H1 (cell line): ENCODE data around the gene KRTAP10-8. TPM values are rescaled to one million over a fixed set of nuclear protein-coding genes. Genes with fewer than 3 reads are reported as not detected.

ENCODE experiments used
- CTCF ChIA-PET: fragments of 300-600 bp; sonication (Branson Sonifier 250); formaldehyde crosslinking; loops from one replicate; lab custom pipeline; 2021; ENCODE audit not compliant: partially characterized antibody; lab: Charles Lee
- POLR2A ChIA-PET: fragments of 300-600 bp; sonication (Branson Sonifier 250); formaldehyde crosslinking; loops from one replicate; lab custom pipeline; 2021; ENCODE audit warnings: inconsistent platforms; ENCODE audit not compliant: partially characterized antibody; lab: Charles Lee
- DNase-seq, 2 experiments: peaks; one replicate each; pipeline versions ENCODE4 v3.0.0 to v3.0.0-alpha.2; 2010 to 2022; ENCODE audit warnings: low spot score in 2 of 2, low read depth in 1 of 2, mixed read lengths in 1 of 2
- FAIRE-seq: peaks from 2 replicates; lab custom pipeline; 2011; peaks lifted over from hg19 to GRCh38; lab: Jason Lieb, UNC
- H2AFZ ChIP-seq: 2 replicates; pipeline ENCODE4 v1.8.1; 2012; ENCODE audit warnings: low read length, inconsistent platforms
- H2AK5ac ChIP-seq: 2 replicates; pipeline ENCODE4 v1.6.1; 2013; ENCODE audit warnings: low read depth, low read length
- H2BK120ac ChIP-seq: replicated peaks from 2 replicates; pipeline ENCODE3; 2013; ENCODE audit warnings: low read depth, low read length, inconsistent platforms
- H2BK12ac ChIP-seq: 2 replicates; pipeline ENCODE4 v1.6.1; 2013; ENCODE audit warnings: low read depth, low read length
- H2BK15ac ChIP-seq: 2 replicates; pipeline ENCODE4 v1.6.1; 2013; ENCODE audit warnings: low read length
- H2BK20ac ChIP-seq: 2 replicates; pipeline ENCODE4 v1.6.1; 2013; ENCODE audit warnings: low read length
- H2BK5ac ChIP-seq: 2 replicates; pipeline ENCODE4 v1.6.1; 2013; ENCODE audit warnings: low read depth, low read length
- H3K14ac ChIP-seq: 2 replicates; pipeline ENCODE4 v1.6.1; 2013; ENCODE audit warnings: inconsistent platforms; ENCODE audit not compliant: insufficient read length
- H3K18ac ChIP-seq: 2 replicates; pipeline ENCODE4 v1.6.1; 2013; ENCODE audit warnings: low read length; ENCODE audit errors: extremely low read depth
- H3K23ac ChIP-seq: 2 replicates; pipeline ENCODE4 v1.6.1; 2013; ENCODE audit warnings: inconsistent platforms; ENCODE audit not compliant: insufficient read length
- H3K23me2 ChIP-seq: 2 replicates; pipeline ENCODE4 v1.6.1; 2013; ENCODE audit warnings: low read depth, low read length
- H3K27ac ChIP-seq: 2 replicates; pipeline ENCODE4 v1.6.1; 2011; ENCODE audit warnings: low read depth, low read length, inconsistent platforms
- H3K27me3 ChIP-seq, 4 experiments: replicated peaks in 1 of 4; 1 replicate in 1 of 4; 2 replicates in 3 of 4; pipeline versions ENCODE4 v1.6.1 to v1.8.1; 2011 to 2013; ENCODE audit warnings: low read length in 3 of 4, mild to moderate bottlenecking in 3 of 4, inconsistent platforms in 2 of 4, mixed read lengths in 2 of 4, moderate library complexity in 1 of 4; ENCODE audit not compliant: control insufficient read depth in 3 of 4, insufficient read depth in 3 of 4; ENCODE audit errors: extremely low read depth in 1 of 4
- H3K36me3 ChIP-seq, 4 experiments: 2 replicates each; pipeline versions ENCODE4 v1.6.1 to v1.8.1; 2011 to 2013; ENCODE audit warnings: mild to moderate bottlenecking in 4 of 4, low read length in 3 of 4, moderate library complexity in 2 of 4, control low read depth in 1 of 4, inconsistent platforms in 1 of 4; ENCODE audit not compliant: insufficient read depth in 4 of 4, control insufficient read depth in 2 of 4
- H3K4ac ChIP-seq: replicated peaks from 2 replicates; pipeline ENCODE3; 2013; ENCODE audit warnings: low read length, low read depth, mixed read lengths, inconsistent platforms; ENCODE audit not compliant: insufficient read length
- H3K4me1 ChIP-seq, 4 experiments: replicated peaks in 1 of 4; 1 replicate in 1 of 4; 2 replicates in 3 of 4; pipeline versions ENCODE4 v1.6.1 to v1.8.1; 2011 to 2013; ENCODE audit warnings: low read length in 3 of 4, inconsistent platforms in 2 of 4, mixed read lengths in 1 of 4; ENCODE audit not compliant: insufficient read depth in 4 of 4, control insufficient read depth in 3 of 4
- H3K4me2 ChIP-seq, 2 experiments: 2 replicates each; pipeline versions ENCODE4 v1.6.1 to v1.8.1; 2011 to 2013; ENCODE audit warnings: low read depth in 2 of 2, low read length in 2 of 2, control low read depth in 1 of 2, inconsistent platforms in 1 of 2, mild to moderate bottlenecking in 1 of 2; ENCODE audit not compliant: insufficient read depth in 1 of 2
- H3K4me3 ChIP-seq, 4 experiments: fragments of 200-600, 300-600 bp in 1 of 4; sonication (generic), shearing (Covaris generic), sonication (Bioruptor Twin) in 1 of 4; 2 replicates each; pipeline versions ENCODE4 v1.5.1 to v1.8.1; 2011 to 2016; ENCODE audit warnings: low read length in 4 of 4, low read depth in 3 of 4, control low read depth in 2 of 4, inconsistent platforms in 2 of 4, mild to moderate bottlenecking in 2 of 4, mixed read lengths in 1 of 4, moderate library complexity in 1 of 4; ENCODE audit not compliant: insufficient read depth in 2 of 4; ENCODE audit errors: extremely low read depth in 1 of 4
- H3K56ac ChIP-seq: replicated peaks from 2 replicates; pipeline ENCODE3; 2013; ENCODE audit warnings: low read depth, mild to moderate bottlenecking, mixed read lengths, low read length, inconsistent platforms; ENCODE audit not compliant: insufficient read length
- H3K79me1 ChIP-seq: 2 replicates; pipeline ENCODE4 v1.6.1; 2013; ENCODE audit warnings: low read depth, low read length, control low read depth
- H3K79me2 ChIP-seq, 2 experiments: 2 replicates each; pipeline versions ENCODE4 v1.6.1 to v1.8.1; 2012 to 2013; ENCODE audit warnings: low read length in 2 of 2, mild to moderate bottlenecking in 2 of 2, inconsistent platforms in 1 of 2; ENCODE audit not compliant: insufficient read depth in 2 of 2, control insufficient read depth in 1 of 2
- H3K9ac ChIP-seq, 4 experiments: replicated peaks in 1 of 4; 1 replicate in 1 of 4; 2 replicates in 3 of 4; pipeline versions ENCODE4 v1.6.1 to v1.8.1; 2011 to 2013; ENCODE audit warnings: low read depth in 3 of 4, low read length in 3 of 4, control low read depth in 2 of 4, mild to moderate bottlenecking in 2 of 4, moderate library complexity in 2 of 4, inconsistent platforms in 1 of 4; ENCODE audit errors: extremely low read depth in 1 of 4
- H3K9me3 ChIP-seq, 2 experiments: 2 replicates each; pipeline versions ENCODE4 v1.6.1 to v1.8.1; 2012 to 2013; ENCODE audit warnings: mild to moderate bottlenecking in 2 of 2, moderate library complexity in 2 of 2, control low read depth in 1 of 2, inconsistent platforms in 1 of 2, low read depth in 1 of 2, low read length in 1 of 2, mixed read lengths in 1 of 2; ENCODE audit not compliant: insufficient read depth in 2 of 2
- H4K20me1 ChIP-seq, 2 experiments: replicated peaks in 1 of 2; 2 replicates each; pipeline versions ENCODE3 to v1.8.1; 2011 to 2013; ENCODE audit warnings: inconsistent platforms in 2 of 2, low read length in 2 of 2, mild to moderate bottlenecking in 1 of 2; ENCODE audit not compliant: insufficient read depth in 2 of 2, control insufficient read depth in 1 of 2
- H4K5ac ChIP-seq: 2 replicates; pipeline ENCODE4 v1.6.1; 2013; ENCODE audit warnings: low read length, low read depth, mixed read lengths, inconsistent platforms; ENCODE audit not compliant: insufficient read length
- H4K8ac ChIP-seq: 2 replicates; pipeline ENCODE4 v1.8.0; 2013; ENCODE audit warnings: mild to moderate bottlenecking, moderate library complexity, low read length, inconsistent platforms; ENCODE audit not compliant: insufficient read depth; ENCODE audit errors: extremely low read depth
- H4K91ac ChIP-seq: replicated peaks from 2 replicates; pipeline ENCODE3; 2013; ENCODE audit warnings: low read length, mixed read lengths, inconsistent platforms; ENCODE audit not compliant: insufficient read length
- BACH1 ChIP-seq: IDR thresholded peaks from 2 replicates; pipeline ENCODE4 v1.6.1; 2012; ENCODE audit warnings: low read length, improper control_type of control experiment
- CEBPB ChIP-seq: IDR thresholded peaks from 2 replicates; pipeline ENCODE4 v1.6.1; 2012; ENCODE audit warnings: low read depth, low read length
- EGR1 ChIP-seq: IDR thresholded peaks from 2 replicates; pipeline ENCODE4 v1.6.1; 2011; ENCODE audit warnings: low read depth, low read length, borderline replicate concordance
- EZH2 ChIP-seq: fragments of 200-600 bp; sonication (generic); IDR thresholded peaks from 2 replicates; pipeline ENCODE4 v1.7.1; 2012; ENCODE audit warnings: low read depth, mild to moderate bottlenecking, moderate library complexity, low read length, inconsistent platforms; ENCODE audit not compliant: severe bottlenecking
- KDM1A ChIP-seq: fragments of 200-600, 300-600 bp; sonication (generic); IDR thresholded peaks from 2 replicates; pipeline ENCODE4 v1.7.1; 2016; ENCODE audit warnings: mild to moderate bottlenecking, low read length, borderline replicate concordance
- KDM4A ChIP-seq: IDR thresholded peaks from one replicate; pipeline ENCODE4 v1.7.1; 2012; ENCODE audit warnings: low read depth, mild to moderate bottlenecking, moderate library complexity, low read length, inconsistent platforms; ENCODE audit not compliant: severe bottlenecking
- NANOG ChIP-seq: IDR thresholded peaks from 2 replicates; pipeline ENCODE4 v1.6.1; 2011; ENCODE audit warnings: low read length, low read depth, mild to moderate bottlenecking, inconsistent platforms; ENCODE audit not compliant: insufficient read depth, poor library complexity, severe bottlenecking
- NRF1 ChIP-seq: IDR thresholded peaks from 2 replicates; pipeline ENCODE4 v1.6.1; 2011; ENCODE audit warnings: mild to moderate bottlenecking, low read depth, low read length, improper control_type of control experiment
- SP1 ChIP-seq: IDR thresholded peaks from 2 replicates; pipeline ENCODE4 v1.6.1; 2011; ENCODE audit warnings: low read depth, low read length
- TEAD4 ChIP-seq: IDR thresholded peaks from 2 replicates; pipeline ENCODE4 v1.6.1; 2012; ENCODE audit warnings: low read depth, low read length, inconsistent platforms, mixed read lengths
- USF2 ChIP-seq: IDR thresholded peaks from 2 replicates; pipeline ENCODE4 v1.6.1; 2011; ENCODE audit warnings: low read length, improper control_type of control experiment
- ZNF274 ChIP-seq: IDR thresholded peaks from 2 replicates; pipeline ENCODE4 v1.7.0; 2012; ENCODE audit warnings: low read length, borderline replicate concordance; ENCODE audit errors: extremely low read depth
- WGBS, 2 experiments: shearing (Covaris generic) in 1 of 2; methylation state at CpG; one replicate each; pipeline versions ENCODE4 v1.1.6 to v1.1.7; 2013 to 2015; ENCODE audit warnings: low lambda C conversion rate in 2 of 2, mixed read lengths in 2 of 2, inconsistent platforms in 1 of 2, low coverage in 1 of 2, missing lambda C conversion rate in 1 of 2; ENCODE audit not compliant: insufficient replicate concordance in 2 of 2, insufficient coverage in 1 of 2, insufficient read length in 1 of 2; ENCODE audit errors: extremely low coverage in 1 of 2, missing lambda C conversion rate in 1 of 2; 5-methylcytosine and 5-hydroxymethylcytosine counted together
- polyA plus RNA-seq, 7 experiments: library from polyadenylated mRNA; depleted of rRNA in 3 of 7; stranded (reverse) in 5 of 7; unstranded in 2 of 7; fragments of >200 nt in 5 of 7; fragments of 200-250 nt in 2 of 7; gene quantifications; 1 replicate in 5 of 7; 2 replicates in 1 of 7; 4 replicates in 1 of 7; pipeline versions ENCODE4 v1.2.1 to v1.2.3, GENCODE V29; 2011 to 2013; ENCODE audit warnings: missing spikeins in 2 of 7, mixed read lengths in 2 of 7
- total RNA-seq: library from RNA; stranded (reverse); fragmentation: NEBNext Ultra II Directional; extraction: Animal tissue kit (Norgen Biotek cat#: 25700); gene quantifications from 2 replicates; pipeline ENCODE4 v1.2.1, GENCODE V29; 2021

Gene KRTAP10-8
- total and polyA plus RNA-seq, 2 of the 8 experiments (the other 6 are each of a cell fraction or from before 2014, with no cell fraction given) = not detected

DNA sequence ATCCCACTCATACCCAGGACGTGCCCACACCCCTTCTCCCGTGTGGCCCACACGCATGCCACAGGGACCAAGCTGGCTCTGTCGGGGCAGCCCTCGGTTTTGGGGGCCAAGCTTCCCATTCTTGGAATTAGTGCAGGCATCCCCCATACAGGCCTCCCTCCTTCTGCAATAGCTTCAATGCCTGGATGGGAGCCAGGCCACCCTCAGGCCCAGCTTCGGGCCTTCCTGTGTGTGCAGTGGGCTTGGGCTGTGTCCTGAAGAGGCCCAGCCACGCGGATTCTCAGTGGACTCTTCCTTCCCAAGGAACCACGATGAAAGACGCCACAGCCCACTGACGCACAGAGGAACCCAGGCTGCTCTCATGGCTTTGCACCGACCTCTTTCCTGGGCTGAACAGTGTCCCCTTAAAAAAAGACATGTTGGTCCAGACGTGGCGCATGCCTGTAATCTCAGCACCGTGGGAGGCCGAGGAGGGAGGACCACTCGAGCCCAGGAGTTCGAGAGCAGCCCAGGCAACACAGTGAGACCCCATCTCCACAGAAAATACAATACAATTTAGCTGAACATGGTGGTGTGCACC, 37.7 kb downstream of the KRTAP10-8 start:
- H2AFZ ChIP-seq = no peak overlapping the region
- no peak overlapping the region for H2BK12ac ChIP-seq
- H2BK120ac ChIP-seq = no peak overlapping the region
- H3K14ac ChIP-seq = no peak overlapping the region
- no peak overlapping the region for H3K9ac ChIP-seq
- H3K23me2 ChIP-seq = no peaks in the 10 kb centered on the region
- H3K36me3 ChIP-seq = no peaks in the 10 kb centered on the region
- no peak overlapping the region for H2BK15ac ChIP-seq
- no peak overlapping the region for H3K56ac ChIP-seq
- DNase-seq (no peak), FAIRE-seq (no peak)
- H2BK5ac ChIP-seq = no peak overlapping the region
- H4K8ac ChIP-seq = peak overlapping the region; percentile 51; the same call in 1 of the 2 replicates
- H3K79me1 ChIP-seq = no peaks in the 10 kb centered on the region; the same call in 1 of the 2 replicates
- H3K4ac ChIP-seq = no peak overlapping the region
- H2BK20ac ChIP-seq = no peak overlapping the region
- H3K27me3 ChIP-seq = peaks cover 0 to 2% (median 0%) of the 10 kb centered on the region in 4 experiments; a peak in 1 of 7 replicates
- no peak overlapping the region for H4K91ac ChIP-seq
- no peak overlapping the region for H2AK5ac ChIP-seq
- H3K79me2 ChIP-seq = no peaks in the 10 kb centered on the region
- H3K4me1 ChIP-seq = peaks cover 0 to 14% (median 4%) of the 10 kb centered on the region in 4 experiments; a peak in 3 of 7 replicates
- H4K5ac ChIP-seq = no peak overlapping the region
- ChIA-PET POLR2A (no interaction called here), CTCF (interaction anchor here (0.7 to 1.3 kb wide), 3 partner anchors 26 to 144 kb away, joined by 3 to 4 read pairs (median 3); no protein-coding TSS in a partner anchor)
- 88% methylated on average over 18 of the region's 18 CpGs; no CpG with 5 or more reads in 1 of the 2 experiments for WGBS, 2 experiments
- no peak overlapping the region for H3K18ac ChIP-seq
- H3K4me2 ChIP-seq = no peak overlapping the region
- H3K9me3 ChIP-seq = no peaks in the 10 kb centered on the region; a peak in 1 of 4 replicates
- H3K4me3 ChIP-seq = no peak overlapping the region
- H3K27ac ChIP-seq = no peak overlapping the region
- H3K23ac ChIP-seq = no peak overlapping the region
- H4K20me1 ChIP-seq = no peaks in the 10 kb centered on the region
- no peak for TF ChIP-seq SP1
- TF ChIP-seq NANOG = no peak
- TF ChIP-seq EZH2 = no peak
- no peak for TF ChIP-seq KDM4A
- no peak for TF ChIP-seq NRF1
- no peak for TF ChIP-seq CEBPB
- TF ChIP-seq ZNF274 = no peak
- no peak for TF ChIP-seq KDM1A
- TF ChIP-seq EGR1 = no peak
- TF ChIP-seq USF2 = no peak
- TF ChIP-seq BACH1 = no peak
- no peak for TF ChIP-seq TEAD4
